Stimulated activated CD8-positive, alpha-beta memory T cell treated with anti-CD3 and anti-CD28 coated beads, Interleukin-15, amount 100 ng/mL, for 24 hours (primary cell): ENCODE results near the gene WDR76.
"Not testable (repeated sequence)": the region's sequence is repeated elsewhere in the genome, so short reads cannot be mapped to it uniquely, and the experiment has no call there.

Experiments
- DNase-seq: peaks from one replicate; pipeline ENCODE4 v3.0.0-alpha.2; 2020; ENCODE audit warnings: low read depth

Gene WDR76

GRCh38 chr15:43826508-43827341, at the start of gene WDR76:
Gene WDR76, plus strand, starts transcription at chr15:43827002. Its CDS starts 31 bp downstream, at chr15:43827033.
- peak; percentile 60 for DNase-seq

GRCh38 chr15:43777267-43777914, 49.4 kb upstream of the WDR76 start:
- DNase-seq = peak; percentile 62

GRCh38 chr15:43779016-43779415, 47.8 kb upstream of the WDR76 start:
- DNase-seq = no peak

GRCh38 chr15:43789409-43789808, 37.4 kb upstream of the WDR76 start:
- DNase-seq = no peak

- DNase-seq = peak; percentile 96
Measured at GRCh38 chr15:43791993-43792760, 34.6 kb upstream of the WDR76 start, which contains the start of gene SERF2. Gene SERF2, plus strand, starts transcription at chr15:43792320. Its CDS starts 57 bp downstream, at chr15:43792377.

- no peak for DNase-seq
Measured at GRCh38 chr15:43792761-43793476, 33.9 kb upstream of the WDR76 start.

GRCh38 chr15:43793647-43794046, 33.2 kb upstream of the WDR76 start:
- DNase-seq = no peak

- DNase-seq = no peak
Measured at GRCh38 chr15:43794269-43795037, 32.3 kb upstream of the WDR76 start.

GRCh38 chr15:43795197-43795596, 31.6 kb upstream of the WDR76 start:
- no peak for DNase-seq

- DNase-seq = no peak
Measured at GRCh38 chr15:43795997-43796396, 30.8 kb upstream of the WDR76 start.

- no peak for DNase-seq
Measured at GRCh38 chr15:43796566-43796965, 30.2 kb upstream of the WDR76 start.

GRCh38 chr15:43799209-43799944, 27.4 kb upstream of the WDR76 start:
- no peak for DNase-seq

- no peak for DNase-seq
Measured at GRCh38 chr15:43799945-43800285, 26.9 kb upstream of the WDR76 start, which contains the start of gene SERINC4. Gene SERINC4, minus strand, starts transcription at chr15:43800220. Its CDS starts 234 bp downstream, at chr15:43799986.

- DNase-seq = peak; percentile 66
Measured at GRCh38 chr15:43800286-43801141, 26.3 kb upstream of the WDR76 start, which contains the start of gene HYPK. Gene HYPK, plus strand, starts transcription at chr15:43800599. Its CDS starts 24 bp downstream, at chr15:43800623.

GRCh38 chr15:43802676-43803075, 24.1 kb upstream of the WDR76 start:
- DNase-seq = not testable (repeated sequence)

- no peak for DNase-seq
Measured at GRCh38 chr15:43808435-43808950, 18.3 kb upstream of the WDR76 start.

- no peak for DNase-seq
Measured at GRCh38 chr15:43808960-43809678, 17.7 kb upstream of the WDR76 start.

GRCh38 chr15:43815064-43815463, 11.7 kb upstream of the WDR76 start:
- not testable (repeated sequence) for DNase-seq
